ENCODE results near the gene GPD2.

DNA sequence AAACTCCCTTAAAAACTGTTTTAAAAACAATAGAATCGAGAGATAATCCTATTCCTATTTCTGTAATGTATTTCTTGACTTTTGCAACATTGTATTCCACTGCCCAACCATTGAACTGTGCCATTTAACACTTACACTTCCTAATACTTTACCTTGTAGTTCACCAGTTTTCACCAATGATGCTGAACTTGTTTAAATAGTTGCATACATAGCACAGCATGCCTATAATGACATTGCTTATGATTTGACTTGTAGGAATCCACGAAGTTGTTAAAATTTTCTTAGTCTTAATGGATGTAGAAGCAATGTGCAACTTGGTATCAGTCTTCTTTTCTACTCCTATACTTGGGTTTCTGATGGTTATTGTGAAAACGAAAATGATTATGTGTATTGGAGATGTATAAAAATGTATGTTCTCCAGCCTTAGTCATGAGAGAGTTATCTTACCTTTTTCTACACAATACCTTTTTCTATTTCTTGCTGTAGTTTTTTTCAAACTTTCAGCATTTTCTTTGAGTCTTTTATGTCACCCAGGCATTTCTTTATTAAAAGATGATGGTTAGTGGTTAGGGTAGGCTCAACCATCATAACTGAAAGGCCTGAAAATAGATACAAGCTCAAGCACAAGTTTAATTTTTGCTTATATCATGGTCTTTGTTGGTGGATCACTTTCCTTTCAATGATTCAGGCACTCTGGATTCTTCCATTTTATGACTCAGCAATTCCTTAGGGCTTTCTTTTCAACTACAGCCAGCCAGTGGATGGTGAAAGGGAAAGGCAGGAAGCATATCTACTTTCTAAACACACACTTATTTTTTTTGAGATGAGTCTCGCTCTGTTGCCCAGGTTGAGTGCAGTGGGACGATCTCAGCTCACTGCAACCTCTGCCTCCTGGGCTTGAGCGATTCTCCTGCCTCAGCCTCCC is 9.4 kb downstream of the GPD2 start:
- no peak for TF ChIP-seq GATA2 (IDR thresholded peaks at IDR 0.05; ENCODE audit: low read depth, low read length)
- no peak for TF ChIP-seq GATA3 (IDR thresholded peaks at IDR 0.05; ENCODE audit: low read depth, low read length)

Data from SH-SY5Y (cell line).